OCI-LY7 (cell line): ENCODE results near the gene HPDL. TPM values are rescaled to one million over a fixed set of nuclear protein-coding genes. Genes with fewer than 3 reads are reported as not detected.

Source experiments
- BruUV-seq: library from RNA; stranded (reverse); fragments of 400-500 nt; replicated peaks from 2 replicates; lab custom pipeline; 2021; lab: Mats Ljungman, UMichigan
- CTCF ChIA-PET: fragments of 300-600 bp; sonication (Branson Sonifier 250); formaldehyde crosslinking; loops from one replicate; lab custom pipeline; 2022; ENCODE audit warnings: antibody characterized with exemption; ENCODE audit not compliant: unreplicated experiment; lab: Charles Lee
- POLR2A ChIA-PET: fragments of 300-600 bp; sonication (Branson Sonifier 250); formaldehyde crosslinking; loops from one replicate; lab custom pipeline; 2022; ENCODE audit warnings: antibody characterized with exemption; lab: Charles Lee
- DNase-seq: peaks from one replicate; pipeline ENCODE4 v3.0.0-alpha.2; 2015; ENCODE audit warnings: low spot score
- H2AFZ ChIP-seq: fragments of 200-600 bp; sonication (generic), shearing (Covaris generic); 2 replicates; pipeline ENCODE4 v1.6.1; 2014; ENCODE audit warnings: mild to moderate bottlenecking, antibody characterized with exemption, low read length, moderate library complexity
- H3K27ac ChIP-seq: fragments of 200-600 bp; sonication (generic); 2 replicates; pipeline ENCODE4 v1.5.1; 2014; ENCODE audit warnings: mixed run types, low read depth, mild to moderate bottlenecking, moderate library complexity, low read length, inconsistent platforms; ENCODE audit not compliant: poor library complexity, severe bottlenecking
- H3K36me3 ChIP-seq: fragments of 200-600 bp; sonication (generic); 2 replicates; pipeline ENCODE4 v1.6.1; 2014; ENCODE audit warnings: mild to moderate bottlenecking, antibody characterized with exemption, low read length, moderate library complexity, mixed read lengths; ENCODE audit not compliant: insufficient read depth
- H3K4me1 ChIP-seq: fragments of 200-600 bp; sonication (generic); 2 replicates; pipeline ENCODE4 v1.5.1; 2014; ENCODE audit warnings: mild to moderate bottlenecking, low read length; ENCODE audit not compliant: insufficient read depth, poor library complexity, severe bottlenecking
- H3K4me2 ChIP-seq: fragments of 200-600 bp; sonication (generic); 2 replicates; pipeline ENCODE4 v1.6.1; 2014; ENCODE audit warnings: mild to moderate bottlenecking, low read length
- H3K4me3 ChIP-seq: fragments of 200-600 bp; sonication (generic); 2 replicates; pipeline ENCODE4 v1.5.1; 2014; ENCODE audit warnings: mild to moderate bottlenecking, low read depth, low read length; ENCODE audit not compliant: poor library complexity, severe bottlenecking
- H3K79me2 ChIP-seq: fragments of 200-600 bp; sonication (generic); 2 replicates; pipeline ENCODE4 v1.6.1; 2016; ENCODE audit warnings: low read depth, mild to moderate bottlenecking, low read length, moderate library complexity, mixed read lengths; ENCODE audit not compliant: insufficient read depth
- H3K9me2 ChIP-seq: fragments of 200-600 bp; sonication (generic); 2 replicates; pipeline ENCODE4 v1.6.1; 2016; ENCODE audit warnings: mild to moderate bottlenecking, low read length, mixed read lengths; ENCODE audit not compliant: insufficient read depth
- H3K9me3 ChIP-seq: fragments of 200-600 bp; sonication (generic); 2 replicates; pipeline ENCODE4 v1.6.1; 2014; ENCODE audit warnings: mild to moderate bottlenecking, mixed run types, low read length, mixed read lengths
- H4K20me1 ChIP-seq: fragments of 200-600 bp; sonication (generic); 2 replicates; pipeline ENCODE4 v1.6.1; 2014; ENCODE audit warnings: mild to moderate bottlenecking, antibody characterized with exemption, low read length, moderate library complexity, mixed read lengths; ENCODE audit not compliant: insufficient read depth
- CTCF ChIP-seq: fragments of 200-600 bp; sonication (generic); conservative IDR thresholded peaks from 2 replicates; pipeline ENCODE4 v1.5.1; 2014; ENCODE audit warnings: mild to moderate bottlenecking, antibody characterized with exemption, low read length, moderate library complexity, mixed read lengths
- EZH2phosphoT487 ChIP-seq: fragments of 200-600 bp; sonication (generic); IDR thresholded peaks from 2 replicates; pipeline ENCODE4 v1.6.1; 2018; ENCODE audit warnings: low read depth, borderline replicate concordance, mild to moderate bottlenecking, mixed run types, antibody characterized with exemption, low read length, moderate library complexity, mixed read lengths
- intact Hi-C: fragments of 100-400 bp; cut with micrococcal nuclease; formaldehyde crosslinking; loops from one replicate; pipeline ENCODE4 v1.10.0; 2022; ENCODE audit not compliant: unreplicated experiment
- total RNA-seq, 2 experiments: library from RNA; depleted of rRNA in 1 of 2; stranded (reverse); fragments of >200 nt in 1 of 2; shearing (Covaris generic) in 1 of 2; gene quantifications; 2 replicates each; pipeline ENCODE4 v1.2.3, GENCODE V29; 2014 to 2022

The HPDL gene
- total RNA-seq, 2 experiments from 2014 or later = 25.2 to 25.8 TPM

GRCh38 chr1:45331436-45332345 lies 5.0 kb downstream of the HPDL start:
- H3K27ac ChIP-seq = no peak overlapping the region
- H2AFZ ChIP-seq = no peak overlapping the region
- POLR2A ChIA-PET = no interaction called here
- H3K36me3 ChIP-seq = peaks cover 22% of the 10 kb centered on the region
- no peaks in the 10 kb centered on the region for H4K20me1 ChIP-seq
- no peaks in the 10 kb centered on the region for H3K9me2 ChIP-seq
- intact Hi-C loops = no loop called here
- DNase-seq = no peak
- TF ChIP-seq CTCF (no peak), EZH2phosphoT487 (no peak)
- no peak overlapping the region for H3K4me2 ChIP-seq
- no TSS peak for BruUV-seq
- CTCF ChIA-PET = no interaction called here
- H3K79me2 ChIP-seq = peaks cover 7% of the 10 kb centered on the region; the same call in 1 of the 2 replicates
- H3K9me3 ChIP-seq = no peaks in the 10 kb centered on the region
- H3K4me3 ChIP-seq = no peak overlapping the region
- H3K4me1 ChIP-seq = peaks cover 35% of the 10 kb centered on the region

- Histone ChIP-seq H2AFZ (no peak overlapping the region), H3K4me2 (no peak overlapping the region), H3K36me3 (peaks cover 22% of the 10 kb centered on the region), H3K4me3 (no peak overlapping the region), H3K4me1 (peaks cover 28% of the 10 kb centered on the region), H3K9me3 (no peaks in the 10 kb centered on the region), H3K9me2 (no peaks in the 10 kb centered on the region), H3K27ac (no peak overlapping the region), H4K20me1 (no peaks in the 10 kb centered on the region), H3K79me2 (peaks cover 5% of the 10 kb centered on the region; the same call in 1 of the 2 replicates)
- CTCF ChIA-PET = no interaction called here
- TF ChIP-seq EZH2phosphoT487 (no peak), CTCF (no peak)
- POLR2A ChIA-PET = no interaction called here
- no peak for DNase-seq
- BruUV-seq = no TSS peak
- intact Hi-C loops = no loop called here
These were observed 5.6 kb downstream of the HPDL start for GRCh38 chr1:45332346-45332720.
